GM18517 (cell line): Measurements from ENCODE around the gene BBS5.
"Not testable (repeated sequence)": the region's sequence is repeated elsewhere in the genome, so short reads cannot be mapped to it uniquely, and the experiment has no call there.

Experiments used
- ATAC-seq: cut with Tn5 transposase; IDR thresholded peaks from one replicate; pipeline ENCODE4 v1.9.1; 2021; ENCODE audit warnings: mild to moderate bottlenecking, moderate library complexity; ENCODE audit not compliant: unreplicated experiment

Gene BBS5

GRCh38 chr2:169479257-169480078 is at the start of gene BBS5:
Gene BBS5 (plus strand): TSS chr2:169479494. CDS start chr2:169479554, 60 bp downstream.
- ATAC-seq = peak; percentile 89

GRCh38 chr2:169431772-169432171 is 47.5 kb upstream of the BBS5 start:
- ATAC-seq = not testable (repeated sequence)

DNA sequence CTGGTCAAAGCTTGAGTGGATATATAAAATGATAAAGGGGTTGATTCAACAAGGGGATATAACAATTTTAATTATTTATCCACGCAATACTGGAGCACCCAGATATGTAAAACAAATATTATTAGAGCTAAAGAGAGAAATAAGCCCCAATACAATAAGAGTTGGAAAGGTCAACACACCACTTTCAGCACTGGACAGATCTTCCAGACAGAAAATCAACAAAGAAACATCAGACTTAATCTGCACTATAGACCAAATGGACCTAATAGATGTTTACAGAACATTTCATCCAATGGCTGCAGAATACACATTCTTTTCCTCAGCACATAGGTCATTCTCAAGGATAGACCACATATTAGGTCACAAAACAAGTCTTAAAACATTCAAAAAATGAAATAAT is 45.1 kb upstream of the BBS5 start:
- not testable (repeated sequence) for ATAC-seq

DNA sequence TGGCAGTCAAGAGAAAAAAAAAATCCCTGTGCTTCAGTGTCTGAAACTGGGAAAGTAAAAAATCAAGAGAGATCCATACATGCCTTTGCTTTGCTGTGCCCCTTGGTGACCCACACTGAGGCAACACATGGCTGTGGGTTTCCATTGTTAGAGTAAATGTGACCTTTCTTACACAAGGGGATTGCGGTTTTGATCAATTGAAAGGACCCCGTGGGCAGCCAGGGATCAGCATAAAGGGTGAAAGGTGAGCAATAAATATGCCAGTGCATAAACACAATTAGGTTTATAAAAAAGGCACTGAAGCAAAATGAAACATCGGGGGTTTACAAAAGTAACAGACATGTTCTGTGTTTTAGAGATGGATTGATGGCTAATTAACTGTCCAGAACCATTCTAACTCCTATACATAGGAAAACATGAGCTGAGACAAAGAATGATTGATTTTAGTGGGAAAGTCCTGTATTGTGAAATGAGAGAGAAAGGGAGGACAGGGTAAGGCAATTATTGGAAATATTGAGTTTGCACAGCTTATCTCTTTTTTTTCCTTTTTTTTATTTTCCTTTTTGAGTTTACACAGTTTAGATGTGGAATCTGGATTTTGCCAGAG is 40.7 kb upstream of the BBS5 start:
- no peak for ATAC-seq

DNA sequence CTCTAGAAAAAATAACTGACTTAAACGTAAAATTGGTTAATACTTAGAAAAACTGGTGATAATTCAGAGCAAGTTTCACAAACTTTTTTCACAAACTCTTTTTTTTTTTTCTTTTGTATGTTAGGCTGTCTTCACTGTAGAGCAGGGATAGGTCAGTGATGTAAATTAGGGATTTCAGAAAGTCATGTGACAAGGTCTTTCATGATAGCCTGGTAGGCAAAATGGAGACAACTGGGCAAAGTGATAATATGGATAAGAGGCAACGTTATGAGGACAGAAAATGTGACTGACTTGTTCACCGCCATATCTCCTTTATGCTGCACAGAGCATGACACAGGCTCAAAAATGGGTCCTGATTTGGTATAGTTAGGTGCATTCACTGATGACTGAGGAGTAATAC is 39.4 kb upstream of the BBS5 start:
- ATAC-seq = no peak

DNA sequence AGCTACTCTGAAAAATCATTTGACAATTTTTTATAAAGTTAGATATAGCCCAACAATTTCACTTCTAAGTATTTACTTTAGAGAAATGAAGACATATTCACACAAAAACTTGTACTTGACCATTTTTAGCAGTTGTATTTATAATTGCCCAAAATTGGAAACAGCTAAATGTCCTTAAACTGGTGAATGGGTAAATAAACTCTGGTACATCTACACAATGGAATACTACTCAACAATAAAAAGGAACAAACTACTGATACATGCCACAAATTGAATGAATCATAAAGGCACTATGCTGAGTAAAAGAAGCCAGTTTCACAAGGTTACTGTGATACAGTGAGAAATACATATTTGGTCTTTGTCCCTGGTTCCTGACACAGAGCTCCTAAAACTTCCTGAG is 32.8 kb upstream of the BBS5 start:
- ATAC-seq = no peak

DNA sequence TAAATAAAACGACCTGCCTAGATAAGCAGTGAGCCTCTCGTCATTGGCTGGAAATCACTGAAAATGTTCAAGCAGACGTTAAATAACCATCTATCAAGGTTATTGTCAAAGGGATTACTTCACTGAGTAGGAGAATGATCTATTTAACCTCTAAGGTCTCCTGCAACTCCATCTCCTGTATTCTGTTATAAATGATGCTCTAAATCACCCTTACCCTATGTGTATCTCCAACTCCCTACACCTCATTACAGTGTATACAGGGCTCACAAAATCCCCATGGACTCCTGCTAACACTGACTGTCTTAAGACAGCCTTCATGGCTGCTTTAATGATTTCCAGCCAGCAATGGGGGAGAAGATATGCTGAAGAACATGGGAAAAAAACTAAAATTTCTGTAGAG is 31.0 kb upstream of the BBS5 start:
- no peak for ATAC-seq

DNA sequence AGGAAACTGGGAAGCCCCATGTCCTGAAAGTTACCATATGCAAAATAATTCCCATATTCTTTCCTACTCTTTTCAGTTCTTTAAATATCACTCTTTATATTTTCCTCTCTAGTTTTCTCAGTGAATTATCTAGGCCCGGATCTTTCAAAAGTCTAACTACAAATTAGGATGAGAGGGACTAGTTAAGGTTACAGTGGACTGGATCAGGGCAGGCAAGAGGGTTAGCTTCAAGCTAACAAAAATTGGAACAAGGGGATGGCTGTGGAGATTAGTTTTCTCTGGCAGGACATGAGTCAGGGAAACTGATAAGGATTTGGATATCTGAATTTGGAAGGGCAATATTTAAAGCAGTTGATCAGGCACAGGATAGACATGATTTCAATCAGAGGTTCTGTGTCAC is 30.4 kb upstream of the BBS5 start:
- ATAC-seq = no peak

- ATAC-seq = no peak
These were observed 27.2 kb upstream of the BBS5 start for GRCh38 chr2:169452080-169452479.

- ATAC-seq = not testable (repeated sequence)
These were observed 26.2 kb upstream of the BBS5 start for GRCh38 chr2:169453044-169453443.

- ATAC-seq = no peak
These were observed 18.2 kb upstream of the BBS5 start for GRCh38 chr2:169461143-169461542.

DNA sequence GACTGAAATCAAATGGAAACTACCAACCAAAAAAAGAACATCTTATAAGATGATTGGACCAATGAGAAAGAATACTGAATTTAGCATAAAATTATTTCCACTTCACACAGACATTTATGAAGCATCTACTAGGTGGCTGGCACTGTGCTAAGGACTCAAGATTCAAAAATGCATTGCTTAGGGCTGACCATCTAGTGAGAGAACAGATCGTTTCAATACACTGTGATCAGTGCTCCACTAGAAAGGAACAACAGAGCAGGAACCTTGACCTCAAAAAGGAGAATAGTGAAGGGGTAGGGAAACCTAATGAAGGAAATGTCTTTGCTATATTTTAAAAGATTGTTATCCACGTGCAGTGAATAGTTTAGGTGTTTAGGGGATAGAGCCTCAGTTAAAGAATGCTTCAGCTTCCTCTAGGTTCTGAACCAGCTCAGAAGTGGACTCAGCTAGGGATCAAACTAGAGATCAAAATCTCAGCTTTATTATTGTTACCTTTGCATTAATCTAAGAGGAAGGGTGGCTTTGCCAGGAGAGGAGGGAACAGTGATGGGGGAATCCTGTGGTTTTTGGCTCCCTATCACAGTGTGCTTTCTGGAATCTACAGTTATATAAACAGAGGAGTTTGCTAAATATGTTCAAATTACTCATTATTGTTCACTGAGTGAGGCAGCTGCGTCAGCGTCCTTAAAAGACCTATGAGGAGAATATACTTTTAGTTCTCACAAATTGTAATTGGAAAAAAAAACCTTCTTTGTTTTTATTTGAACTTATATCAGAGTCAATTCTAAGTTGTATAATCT is 16.2 kb upstream of the BBS5 start:
- no peak for ATAC-seq

- no peak for ATAC-seq
These were observed 14.8 kb upstream of the BBS5 start for GRCh38 chr2:169464466-169464865.

GRCh38 chr2:169464882-169465281 is 14.4 kb upstream of the BBS5 start:
- ATAC-seq = no peak

DNA sequence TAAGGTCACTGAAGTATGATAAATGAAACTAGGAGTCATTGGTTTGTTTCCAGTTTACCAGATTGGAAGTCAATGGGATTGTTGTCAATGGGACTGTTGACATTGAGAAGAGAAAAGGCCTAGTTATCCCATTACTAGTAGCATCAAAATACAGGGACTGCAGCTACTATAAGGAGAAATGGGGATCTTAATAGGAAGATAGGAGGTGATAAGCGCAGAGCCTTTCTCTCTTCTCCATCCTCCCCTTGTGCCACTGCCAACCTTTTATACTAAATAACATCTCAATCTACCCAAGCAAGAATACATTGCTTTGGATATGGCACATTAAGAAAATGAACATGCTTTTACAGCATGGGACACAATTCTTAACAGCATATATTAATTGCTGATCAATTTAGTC is 10.5 kb upstream of the BBS5 start:
- no peak for ATAC-seq

DNA sequence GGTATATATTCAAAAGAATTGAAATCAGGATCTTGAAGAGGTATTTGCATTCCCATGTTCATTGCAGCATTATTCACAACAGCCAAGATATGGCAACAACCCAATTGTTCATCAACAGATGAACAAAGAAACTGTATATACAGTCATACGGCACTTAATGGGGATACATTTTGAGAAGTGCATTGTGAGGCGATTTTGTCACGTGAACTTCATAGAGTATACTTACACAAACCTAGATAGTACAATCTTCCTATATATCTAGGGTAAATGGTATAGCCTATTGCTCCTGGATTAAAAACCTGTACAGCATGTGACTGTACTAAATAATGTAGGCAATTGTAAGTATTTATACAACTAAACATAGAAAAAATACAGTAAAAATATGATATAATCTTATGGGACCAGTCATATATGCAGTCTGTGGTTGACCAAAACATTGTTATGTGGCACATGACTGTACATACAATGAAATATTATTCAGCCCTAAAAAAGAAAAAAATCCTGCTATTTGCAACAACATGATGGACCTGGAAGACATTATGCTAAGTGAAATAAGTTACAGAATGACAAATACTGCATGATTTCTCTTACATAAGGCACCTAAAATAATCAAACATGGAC is 9.2 kb upstream of the BBS5 start:
- no peak for ATAC-seq

- ATAC-seq = no peak
These were observed 7.0 kb upstream of the BBS5 start for GRCh38 chr2:169472249-169472648.

- no peak for ATAC-seq
These were observed 2.8 kb upstream of the BBS5 start for GRCh38 chr2:169476459-169476858.

GRCh38 chr2:169478339-169478738 is 955 bp upstream of the BBS5 start:
- ATAC-seq = no peak

DNA sequence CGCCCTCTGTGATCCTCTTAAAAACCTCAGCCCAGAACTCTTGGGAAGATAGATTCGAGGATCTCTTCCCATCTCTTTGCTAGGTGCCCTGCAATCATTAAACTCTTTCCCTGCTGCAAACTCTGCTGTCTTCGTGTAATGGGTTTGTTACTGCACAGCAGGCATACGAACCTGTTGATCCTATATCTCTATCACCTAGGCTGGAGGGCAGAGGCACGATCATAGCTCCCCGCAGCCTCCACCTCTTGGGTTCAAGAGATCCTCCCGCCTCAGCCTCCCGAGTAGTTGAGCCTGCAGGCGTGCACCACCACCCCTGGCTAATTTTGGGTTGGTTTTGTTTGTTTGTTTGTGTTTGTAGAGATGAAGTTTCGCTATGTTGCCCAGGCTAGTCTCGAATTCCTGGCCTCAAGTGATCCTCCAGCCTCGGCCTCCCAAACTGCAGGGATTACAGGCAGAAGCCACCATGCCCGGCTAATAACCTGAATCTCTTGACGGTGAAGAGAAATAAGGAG is 493 bp upstream of the BBS5 start:
- ATAC-seq = no peak

GRCh38 chr2:169480079-169480465 is 778 bp downstream of the BBS5 start:
- ATAC-seq = peak; percentile 6
